Pancreas (tissue), 10 donors: Measurements from ENCODE around the gene SPIRE2. TPM values are rescaled to one million over a fixed set of nuclear protein-coding genes. Genes with fewer than 3 reads are reported as not detected.
"Not testable (repeated sequence)": the region's sequence is repeated elsewhere in the genome, so short reads cannot be mapped to it uniquely, and the experiment has no call there.

Experiments
- ATAC-seq, 4 donors: fragments of 200-7000 bp; cut with Tn5 transposase; one replicate each; pipeline versions ENCODE4 v1.8.0 to v1.9.1; 2020; ENCODE audit warnings: mild to moderate bottlenecking in 4 of 4, moderate library complexity in 4 of 4
- DNase-seq, 6 donors: peaks; one replicate each; pipeline ENCODE4 v3.0.0-alpha.2; 2020
- FAIRE-seq: peaks from 2 replicates; lab custom pipeline; 2012; peaks lifted over from hg19 to GRCh38; lab: Jason Lieb, UNC
- H3K27ac ChIP-seq, 4 donors: fragments of 200-600 bp; sonication (generic); 1 replicate in 3 of 4; 2 replicates in 1 of 4; pipeline versions ENCODE4 v1.5.0 to v1.8.0; 2020
- H3K27me3 ChIP-seq, 4 donors: fragments of 200-600 bp; one replicate each; pipeline ENCODE4 v1.8.0; 2021
- H3K36me3 ChIP-seq, 3 donors: fragments of 200-600 bp; sonication (generic) in 1 of 3; one replicate each; pipeline versions ENCODE4 v1.5.0 to v1.8.0; 2020 to 2021
- H3K4me1 ChIP-seq, 3 donors: fragments of 200-600 bp; one replicate each; pipeline ENCODE4 v1.8.0; 2021
- H3K4me3 ChIP-seq, 4 donors: fragments of 200-600 bp; sonication (generic) in 2 of 4; one replicate each; pipeline versions ENCODE4 v1.5.0 to v1.8.0; 2020 to 2021
- H3K9me3 ChIP-seq, 4 donors: fragments of 200-600 bp; one replicate each; pipeline ENCODE4 v1.8.0; 2021
- CTCF ChIP-seq, 4 donors: fragments of 200-600 bp; sonication (generic) in 3 of 4; IDR thresholded peaks; one replicate each; pipeline versions ENCODE4 v1.5.0 to v1.8.0; 2021; ENCODE audit warnings: antibody characterized with exemption in 4 of 4
- WGBS, 2 donors: extraction: QIAGEN DNeasy Blood & Tissue Kit; methylation state at CpG; one replicate each; pipeline ENCODE4 v1.1.7; 2013; 5-methylcytosine and 5-hydroxymethylcytosine counted together
- intact Hi-C, 3 donors: fragments of 100-400 bp; cut with DNase I; formaldehyde crosslinking; loops; one replicate each; pipeline versions ENCODE4 v1.11.1 to v1.14.2; 2022
- polyA plus RNA-seq, 2 donors: library from polyadenylated mRNA; stranded (reverse); fragments of 200-250 nt; gene quantifications; one replicate each; pipeline ENCODE4 v1.2.3, GENCODE V29; 2013
- total RNA-seq, 6 donors: library from RNA; stranded (reverse); fragmentation: NEBNext Ultra II Directional in 4 of 6; extraction: Animal tissue kit (Norgen Biotek cat#: 25700) in 4 of 6; gene quantifications; one replicate each; pipeline versions ENCODE4 v1.2.1 to v1.2.4, GENCODE V29; 2021 to 2023
- donor health status: healthy with polysubstance abuse.
- donor health status: DM: no; HTN: no; CAD: no; lungs with moderate emphysema.
- donor health status: DM: no; HTN: no; CAD: no.
- donor health status: control.
- donor health status: control.
- donor health status: Bipolar disorder and iron deficiency.
- donor health status: DM: yes; HTN: yes; CAD: no.
- donor health status: DM: no; HTN: no; CAD: no.
- donor health status: DM: no; HTN: no; CAD: no.
- donor health status: DM: yes; HTN: yes; CAD: no.

The SPIRE2 gene
- 1 to 10 TPM; 1.6 to 3.8 (median 2.6) TPM for total RNA-seq
- 10 to 100 TPM in 1 of 2 donors, 1 to 10 TPM in 1; 6.7 to 11.5 TPM for polyA plus RNA-seq

GRCh38 chr16:89828199-89828869, at the start of gene SPIRE2:
SPIRE2 (plus strand) TSS chr16:89828475; CDS start chr16:89828551, 76 bp downstream.
- ATAC-seq (peak; percentile 79 to 91 (median 88)), FAIRE-seq (no peak), DNase-seq (peak; percentile 70 to 93 (median 84))
- Histone ChIP-seq H3K9me3 (no peaks in the 10 kb centered on the region), H3K4me3 (peak within 1 kb of the TSS; percentile 16 to 59 (median 48)), H3K27ac (peak within 1 kb of the TSS; percentile 22 to 44 (median 42)), H3K36me3 (no peaks in the 10 kb centered on the region), H3K27me3 (no peaks in the 10 kb centered on the region), H3K4me1 (no peaks in the 10 kb centered on the region)
- 0 to 1% methylated on average over 2 to 87 of the region's 98 CpGs for WGBS, 2 donors
- no peak for TF ChIP-seq CTCF (IDR thresholded peaks at IDR 0.05)
- intact Hi-C loops: no loop called here

GRCh38 chr16:89779231-89779908, 48.9 kb upstream of the SPIRE2 start:
- WGBS, 2 donors: 84 to 86% methylated on average over 13 of the region's 13 CpGs
- intact Hi-C loops: no loop called here
- DNase-seq: no peak
- Histone ChIP-seq H3K36me3 (no peaks in the 10 kb centered on the region), H3K27me3 (no peaks in the 10 kb centered on the region), H3K9me3 (no peaks in the 10 kb centered on the region), H3K4me1 (no peaks in the 10 kb centered on the region), H3K4me3 (no peak overlapping the region), H3K27ac (no peak overlapping the region)
- no peak for ATAC-seq
- FAIRE-seq: no peak
- no peak for TF ChIP-seq CTCF (IDR thresholded peaks at IDR 0.05)

- ATAC-seq (no peak), DNase-seq (no peak), FAIRE-seq (no peak)
- 91 to 96% methylated on average over 6 of the region's 6 CpGs for WGBS, 2 donors
- no peaks in the 10 kb centered on the region for H3K4me1 ChIP-seq
- no peak overlapping the region for H3K27ac ChIP-seq
- H3K4me3 ChIP-seq: no peak overlapping the region
- intact Hi-C loops: no loop called here
- H3K36me3 ChIP-seq: no peaks in the 10 kb centered on the region
- no peaks in the 10 kb centered on the region for H3K27me3 ChIP-seq
- H3K9me3 ChIP-seq: no peaks in the 10 kb centered on the region
- TF ChIP-seq CTCF (IDR thresholded peaks at IDR 0.05): no peak
These were observed 48.4 kb upstream of the SPIRE2 start for GRCh38 chr16:89779909-89780305.

GRCh38 chr16:89782489-89782888, 45.8 kb upstream of the SPIRE2 start:
- FAIRE-seq: no peak

GRCh38 chr16:89783952-89784351, 44.3 kb upstream of the SPIRE2 start:
- DNase-seq, intact Hi-C loops, H3K36me3 ChIP-seq, H3K27ac ChIP-seq, H3K9me3 ChIP-seq, H3K4me1 ChIP-seq, FAIRE-seq, H3K4me3 ChIP-seq, ATAC-seq, H3K27me3 ChIP-seq: not testable (repeated sequence)
- WGBS, 2 donors: 93 to 94% methylated on average over 6 of the region's 6 CpGs

More at GRCh38 chr16:89782489-89782888, 45.8 kb upstream of the SPIRE2 start:
- DNase-seq (no peak), ATAC-seq (no peak)
- Histone ChIP-seq H3K36me3 (no peaks in the 10 kb centered on the region), H3K27ac (no peak overlapping the region), H3K4me3 (no peak overlapping the region), H3K4me1 (no peaks in the 10 kb centered on the region), H3K27me3 (no peaks in the 10 kb centered on the region), H3K9me3 (no peaks in the 10 kb centered on the region)
- TF ChIP-seq CTCF (IDR thresholded peaks at IDR 0.05): no peak
- WGBS, 2 donors: 93 to 94% methylated on average over 6 of the region's 6 CpGs
- intact Hi-C loops: no loop called here
